Stimulated activated CD4-positive, alpha-beta T cell treated with anti-CD3 and anti-CD28 coated beads, Interleukin-2, amount 100 ng/mL, for 48 hours (primary cell): Measurements from ENCODE around the gene PTH2R.
"Not testable (repeated sequence)": the region's sequence is repeated elsewhere in the genome, so short reads cannot be mapped to it uniquely, and the experiment has no call there.

Experiments used
- DNase-seq, 2 donors: peaks; one replicate each; pipeline ENCODE4 v3.0.0-alpha.2; 2020

Gene PTH2R, protein sequence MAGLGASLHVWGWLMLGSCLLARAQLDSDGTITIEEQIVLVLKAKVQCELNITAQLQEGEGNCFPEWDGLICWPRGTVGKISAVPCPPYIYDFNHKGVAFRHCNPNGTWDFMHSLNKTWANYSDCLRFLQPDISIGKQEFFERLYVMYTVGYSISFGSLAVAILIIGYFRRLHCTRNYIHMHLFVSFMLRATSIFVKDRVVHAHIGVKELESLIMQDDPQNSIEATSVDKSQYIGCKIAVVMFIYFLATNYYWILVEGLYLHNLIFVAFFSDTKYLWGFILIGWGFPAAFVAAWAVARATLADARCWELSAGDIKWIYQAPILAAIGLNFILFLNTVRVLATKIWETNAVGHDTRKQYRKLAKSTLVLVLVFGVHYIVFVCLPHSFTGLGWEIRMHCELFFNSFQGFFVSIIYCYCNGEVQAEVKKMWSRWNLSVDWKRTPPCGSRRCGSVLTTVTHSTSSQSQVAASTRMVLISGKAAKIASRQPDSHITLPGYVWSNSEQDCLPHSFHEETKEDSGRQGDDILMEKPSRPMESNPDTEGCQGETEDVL

DNA sequence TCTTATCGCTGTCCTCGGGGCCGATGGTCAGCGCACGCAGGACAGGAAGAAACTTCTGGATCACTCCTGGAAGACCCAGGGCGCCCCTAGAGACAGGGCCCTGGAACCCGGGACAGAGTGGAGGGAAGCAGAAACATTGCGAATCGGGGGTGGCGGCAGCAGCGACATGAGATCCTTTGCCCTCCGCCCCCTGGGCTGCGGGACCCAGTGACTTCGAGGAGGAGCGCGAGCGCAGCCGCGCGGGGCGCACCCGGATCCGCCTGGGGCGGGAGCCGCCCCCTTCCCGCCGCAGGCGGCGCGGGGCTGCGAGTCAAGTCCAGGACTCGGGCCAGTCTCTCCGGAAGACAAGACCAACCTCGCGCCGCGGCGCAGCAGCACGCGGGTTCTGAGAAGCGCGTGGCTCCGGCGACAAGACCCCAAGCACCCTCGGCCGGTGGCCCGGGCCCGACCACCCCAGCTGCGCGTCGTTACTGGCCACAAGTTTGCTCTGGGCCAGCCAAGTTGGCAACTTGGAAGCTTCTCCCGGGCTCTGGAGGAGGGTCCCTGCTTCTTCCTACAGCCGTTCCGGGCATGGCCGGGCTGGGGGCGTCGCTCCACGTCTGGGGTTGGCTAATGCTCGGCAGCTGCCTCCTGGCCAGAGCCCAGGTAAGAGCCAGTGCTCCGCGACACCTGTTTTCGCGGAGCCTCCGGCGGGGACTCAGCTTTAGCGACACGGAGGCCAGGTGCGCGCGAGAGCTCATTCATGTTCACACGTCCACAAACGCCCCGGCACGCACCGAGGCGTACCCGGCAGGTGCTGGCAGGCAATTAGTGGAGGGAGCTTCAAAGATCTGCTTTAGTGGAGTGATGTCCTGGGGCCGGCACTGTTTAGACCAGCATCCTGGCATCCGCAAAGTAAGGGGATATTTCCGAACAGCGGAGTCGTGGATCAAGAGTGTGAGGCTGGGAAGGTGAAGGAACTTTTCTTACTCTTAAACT, at the start of gene PTH2R:
TSS of gene PTH2R (plus strand) at position 319 of the 978 bp plus-strand sequence. CDS start at position 571, 252 bp downstream.
- DNase-seq, result no peak

DNA sequence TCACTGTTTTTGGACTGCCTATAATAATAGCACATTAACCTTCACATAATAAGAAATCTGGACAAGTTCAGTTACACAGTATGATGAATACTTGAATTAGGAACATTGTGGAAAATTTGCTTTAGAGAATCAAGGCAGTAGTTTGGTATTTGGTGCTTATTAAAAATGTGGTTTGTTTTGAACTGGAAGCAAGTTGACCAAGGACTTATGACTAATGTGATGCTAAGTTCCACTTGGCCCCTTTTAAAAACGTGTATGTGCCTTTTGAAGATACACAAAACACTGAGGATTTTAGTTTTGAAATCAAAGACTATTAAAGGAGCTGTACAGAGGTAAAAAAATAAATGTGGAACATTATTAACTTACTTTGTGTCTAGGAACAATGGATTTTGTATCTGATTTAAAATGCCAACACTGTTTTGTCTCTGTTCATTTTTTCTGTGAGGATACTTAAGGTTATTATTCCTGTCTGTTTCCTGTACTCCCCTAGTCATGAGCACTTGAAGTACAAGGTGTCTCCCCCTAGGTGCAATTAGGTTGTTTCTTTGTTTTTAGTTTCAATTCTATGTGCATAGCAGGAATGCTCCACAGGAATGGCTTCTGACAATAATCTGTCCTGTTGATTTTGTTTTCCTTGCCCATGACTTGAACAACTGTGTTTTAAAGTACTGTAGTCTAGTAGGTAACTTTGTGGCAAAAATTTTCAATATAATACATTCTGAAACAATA, 49.6 kb upstream of the PTH2R start:
- no peak for DNase-seq

DNA sequence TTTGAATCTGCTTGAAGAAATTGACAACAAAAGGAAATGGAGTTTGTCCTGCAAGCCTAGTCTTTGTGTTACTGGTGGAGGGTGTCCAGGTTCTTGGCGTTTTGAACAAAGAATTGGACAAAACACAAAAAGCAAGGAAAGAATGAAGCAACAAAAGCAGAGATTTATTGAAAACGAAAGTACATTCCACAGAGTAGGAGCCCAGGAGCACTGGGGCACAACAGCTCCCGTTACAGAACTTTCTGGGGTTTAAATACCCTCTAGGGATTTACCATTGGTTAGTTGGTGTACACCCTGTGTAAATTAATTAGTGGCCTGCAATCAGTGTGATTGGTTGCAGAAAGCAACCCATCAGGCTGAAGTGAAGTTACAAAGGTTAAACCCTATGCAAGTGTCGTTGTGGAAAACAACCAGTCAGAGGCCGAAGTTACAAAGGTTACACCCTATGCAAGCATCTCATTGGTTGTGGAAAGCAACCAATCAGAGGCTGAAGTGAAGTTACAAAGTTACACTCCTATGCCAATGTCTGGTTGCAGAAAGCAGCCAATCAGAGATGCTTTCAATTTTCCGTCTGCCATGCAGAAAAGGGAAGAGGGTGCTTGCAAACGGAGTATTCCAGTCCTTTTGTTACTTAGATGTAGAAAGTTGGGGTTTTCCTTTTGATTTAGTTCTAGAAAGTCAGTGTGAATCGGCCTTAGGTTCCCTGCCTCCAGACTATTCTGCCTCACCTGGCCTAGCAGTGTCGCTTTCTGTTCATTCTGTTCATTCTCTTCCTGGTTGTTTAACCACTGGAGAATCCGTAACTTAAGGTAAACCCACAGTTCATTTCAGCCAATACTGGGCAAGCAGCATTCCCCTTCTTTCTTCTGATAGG, 47.6 kb upstream of the PTH2R start:
- no peak for DNase-seq

DNA sequence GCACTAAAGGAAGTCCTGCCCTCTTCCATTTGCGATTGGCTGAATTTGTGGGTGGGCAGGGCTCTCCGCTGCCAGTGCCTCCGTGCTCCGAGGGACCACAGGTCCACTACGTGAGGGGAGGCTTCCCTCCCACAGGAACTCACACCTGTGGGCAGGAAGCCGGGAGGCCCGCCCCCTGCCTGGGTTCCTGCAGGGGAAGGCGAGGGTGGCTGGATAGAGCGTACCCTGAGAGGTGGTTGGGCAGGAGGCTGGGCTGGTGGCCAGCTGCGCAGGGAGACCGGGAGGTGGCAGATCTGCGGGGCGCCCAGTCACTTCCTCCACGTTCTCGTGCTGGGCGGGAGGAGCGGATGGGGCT, 47.0 kb upstream of the PTH2R start:
- DNase-seq, result no peak

DNA sequence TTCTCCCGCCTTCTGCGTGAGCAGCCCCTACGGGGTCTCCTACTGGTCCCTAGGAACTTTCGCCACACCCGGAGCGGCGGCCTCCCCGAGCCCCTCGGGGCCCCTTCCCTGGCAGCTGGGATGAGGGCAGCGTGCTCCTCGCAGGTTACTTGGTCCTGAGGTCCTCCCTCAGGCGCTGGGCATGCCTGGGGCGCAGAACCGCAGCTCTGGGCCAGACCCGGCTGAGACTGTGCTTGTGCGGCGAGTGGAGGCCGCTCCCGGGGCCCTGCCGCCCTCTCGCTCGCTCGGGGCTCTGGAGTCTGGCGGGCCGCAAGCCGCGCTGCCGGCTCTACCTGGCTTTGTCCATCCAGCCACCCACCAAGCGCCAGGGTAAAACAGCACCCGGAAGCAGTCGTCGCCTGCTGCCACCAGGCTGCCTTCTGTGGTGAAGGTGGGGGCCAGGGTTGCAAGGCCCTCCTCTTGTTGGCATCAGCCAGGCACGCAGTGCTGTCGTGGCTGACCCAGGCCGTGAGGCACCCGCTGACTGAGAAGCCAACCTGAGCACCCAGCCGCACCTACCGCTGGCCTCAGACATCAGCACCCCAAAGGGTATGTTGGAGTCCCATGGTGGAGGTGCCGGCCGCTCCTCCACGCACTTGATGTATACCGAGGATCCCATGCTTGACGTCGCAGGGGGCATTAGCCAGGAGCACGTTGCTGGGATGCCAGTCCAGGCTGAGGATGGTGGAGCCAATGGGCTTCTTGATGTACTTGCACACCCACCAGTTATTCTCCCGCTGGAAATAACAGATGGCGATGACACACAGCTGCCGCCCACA, 46.1 kb upstream of the PTH2R start:
- no peak for DNase-seq

DNA sequence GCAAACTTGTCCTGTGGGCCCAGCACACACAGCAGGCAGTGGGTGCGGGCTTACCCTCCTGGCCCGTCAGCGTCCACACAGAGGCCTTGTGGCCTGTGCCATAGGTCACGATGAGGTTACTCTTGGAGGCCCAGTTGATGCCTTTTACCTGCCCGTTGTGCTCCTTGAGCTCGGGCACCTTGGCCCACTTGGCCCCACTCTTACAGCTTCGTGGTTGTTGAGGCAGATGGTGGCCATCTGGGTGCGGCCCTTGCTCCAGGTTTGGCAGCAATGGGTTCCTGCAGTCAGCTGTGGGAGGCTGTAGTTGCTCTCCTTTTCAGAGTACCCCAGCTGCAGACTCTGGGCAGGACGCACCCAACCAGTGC, 45.5 kb upstream of the PTH2R start:
- DNase-seq, result no peak

DNA sequence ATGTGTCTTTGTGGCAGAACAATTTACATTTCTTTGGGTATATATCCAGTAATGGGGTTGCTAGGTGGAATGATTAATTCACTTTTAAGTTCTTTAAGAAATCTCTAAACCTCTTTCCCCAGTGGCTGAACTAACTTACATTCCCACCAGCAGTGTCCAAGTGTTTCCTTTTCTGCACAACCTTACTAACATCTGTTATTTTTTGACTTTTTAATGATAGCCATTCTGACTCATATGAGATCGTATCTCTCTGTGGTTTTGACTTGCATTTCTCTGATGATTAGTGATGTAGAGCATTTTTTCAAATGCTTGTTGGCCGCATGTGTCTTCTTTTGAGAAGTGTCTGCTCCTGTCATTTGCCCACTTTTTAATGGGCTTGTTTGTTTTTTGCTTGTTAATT, 43.1 kb upstream of the PTH2R start:
- no peak for DNase-seq

DNA sequence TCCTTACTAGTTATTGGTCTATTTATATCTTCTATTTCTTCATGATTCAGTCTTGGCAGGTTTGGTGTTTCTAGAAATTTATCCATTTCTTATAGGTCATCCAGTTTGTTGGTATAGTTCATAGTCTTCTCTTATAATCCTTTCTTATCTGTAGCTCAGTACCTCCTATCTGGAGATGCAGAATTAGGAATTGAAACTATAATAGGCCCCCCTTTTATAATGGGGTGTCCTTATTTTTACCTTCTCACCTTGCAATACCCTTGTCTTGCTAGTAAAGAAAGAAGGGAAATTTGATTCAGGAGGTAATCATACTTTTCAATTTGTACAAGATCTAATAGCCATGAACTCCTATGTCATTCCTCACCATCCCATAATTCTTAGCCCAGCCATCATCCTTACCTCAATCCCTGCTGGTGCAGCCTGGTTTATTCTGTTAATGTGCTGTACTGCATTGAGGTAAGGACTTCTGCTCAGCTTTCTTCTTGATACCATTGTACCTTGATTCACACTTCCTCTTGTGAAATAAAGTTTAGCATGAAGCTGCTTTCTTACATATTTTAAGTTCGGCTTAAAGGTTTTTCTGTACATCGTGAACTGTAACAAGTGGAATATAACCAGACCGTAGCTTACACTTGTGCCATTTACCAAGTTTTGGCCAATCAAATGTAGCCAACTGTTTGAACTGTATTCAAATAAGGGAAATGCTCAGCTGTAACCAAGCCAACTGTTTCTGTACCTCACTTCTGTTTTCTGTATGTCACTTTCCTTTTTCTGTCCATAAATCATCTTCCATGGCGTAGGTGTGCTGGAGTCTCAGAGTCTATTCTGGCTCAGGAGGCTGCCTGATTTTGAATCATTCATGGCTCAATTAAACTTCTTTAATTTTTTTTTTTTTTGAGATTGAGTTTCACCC, 40.1 kb upstream of the PTH2R start:
- no peak for DNase-seq

DNA sequence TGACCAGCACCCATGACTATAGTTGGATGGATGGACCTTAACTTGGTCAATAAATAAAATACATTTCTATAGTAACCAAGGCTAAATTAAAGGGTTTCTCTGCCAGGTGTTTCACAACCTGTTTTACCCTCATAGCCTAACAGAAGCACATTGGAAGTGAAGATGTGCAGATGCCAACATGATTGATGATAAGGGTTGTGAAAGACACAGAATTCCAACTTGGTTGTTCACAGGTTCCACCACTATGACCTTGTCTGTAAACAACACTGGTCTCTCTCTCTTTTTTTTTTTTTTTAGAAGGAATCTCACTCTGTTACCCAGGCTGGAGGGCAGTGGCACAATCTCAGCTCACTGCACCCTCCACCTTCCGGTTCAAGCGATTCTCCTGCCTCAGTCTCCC, 37.5 kb upstream of the PTH2R start:
- no peak for DNase-seq

DNA sequence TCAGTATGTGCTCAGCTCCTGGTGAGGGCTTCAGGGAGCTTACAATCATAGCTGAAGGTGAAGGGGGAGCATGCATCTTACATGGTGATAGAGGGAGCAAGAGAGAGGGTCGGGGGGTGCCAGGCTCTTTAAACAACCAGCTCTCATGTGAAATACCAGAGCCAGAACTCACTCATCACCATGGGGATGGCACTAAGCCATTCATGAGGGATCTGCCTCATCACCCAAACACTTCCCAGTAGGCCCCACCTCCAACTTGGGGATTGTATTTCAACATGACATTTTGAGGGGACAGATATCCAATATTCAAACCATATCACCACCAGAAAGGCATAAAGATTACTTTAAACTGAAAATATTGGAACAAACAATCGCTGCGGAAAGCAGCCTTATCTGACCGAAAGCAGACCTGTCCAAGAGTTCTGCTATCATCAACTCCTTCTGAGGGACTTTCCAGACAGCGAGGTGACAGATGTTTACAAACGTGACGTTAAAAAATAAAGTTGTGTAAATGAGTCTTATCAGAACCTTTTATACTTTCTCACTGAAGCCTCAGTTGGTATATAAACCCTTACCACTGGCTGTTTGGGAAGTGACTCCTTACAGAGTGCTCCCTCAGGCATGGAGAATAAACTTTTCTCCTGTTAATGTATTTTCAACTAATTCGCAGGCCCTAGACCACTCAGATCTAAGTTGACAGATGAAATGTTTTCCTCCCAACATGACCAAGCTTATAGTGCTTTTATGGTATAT, 35.5 kb upstream of the PTH2R start:
- no peak for DNase-seq

DNA sequence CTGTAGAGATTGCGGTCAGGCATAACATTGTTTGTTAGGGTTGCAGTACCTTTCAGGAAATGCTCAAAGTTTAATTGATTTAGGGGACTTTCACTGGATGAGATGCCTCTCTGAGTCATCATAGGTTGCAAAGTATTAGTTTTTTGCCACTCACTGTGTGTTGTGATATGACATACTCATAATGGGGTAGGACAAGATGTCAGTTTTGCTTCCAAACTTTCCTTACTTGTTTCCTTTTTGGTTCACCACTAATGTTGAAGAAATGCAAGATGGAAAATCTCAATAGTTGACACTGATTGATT, 35.0 kb upstream of the PTH2R start:
- DNase-seq, result no peak

DNA sequence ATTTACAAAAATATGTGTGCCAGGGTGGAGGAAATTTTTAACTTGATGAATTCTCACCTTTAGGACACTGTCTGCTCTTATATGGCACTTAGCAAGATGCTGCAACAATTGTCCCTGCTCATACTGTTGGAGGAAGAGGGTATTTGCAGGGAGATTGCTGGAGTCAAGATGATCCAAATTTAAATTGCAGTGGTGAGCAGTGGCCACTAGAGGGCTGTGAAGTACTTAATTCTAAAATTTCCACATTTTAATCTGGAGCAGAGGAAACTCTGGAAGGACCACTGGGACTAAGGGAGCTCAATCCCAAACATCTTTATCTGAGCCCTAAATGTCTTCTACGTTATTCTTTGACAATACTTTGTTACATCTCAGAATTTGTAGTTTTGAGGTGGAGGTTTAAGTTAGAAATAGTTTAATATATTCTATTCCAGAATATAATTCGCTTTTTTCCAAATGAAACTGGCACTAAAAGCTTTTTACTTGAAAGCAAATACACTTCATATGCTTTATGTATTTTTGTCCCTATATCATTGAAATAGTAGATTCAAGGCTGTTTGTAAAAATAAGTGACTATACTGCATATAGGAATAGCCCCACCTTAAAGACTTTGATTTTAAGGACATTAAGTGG, 33.0 kb upstream of the PTH2R start:
- no peak for DNase-seq

DNA sequence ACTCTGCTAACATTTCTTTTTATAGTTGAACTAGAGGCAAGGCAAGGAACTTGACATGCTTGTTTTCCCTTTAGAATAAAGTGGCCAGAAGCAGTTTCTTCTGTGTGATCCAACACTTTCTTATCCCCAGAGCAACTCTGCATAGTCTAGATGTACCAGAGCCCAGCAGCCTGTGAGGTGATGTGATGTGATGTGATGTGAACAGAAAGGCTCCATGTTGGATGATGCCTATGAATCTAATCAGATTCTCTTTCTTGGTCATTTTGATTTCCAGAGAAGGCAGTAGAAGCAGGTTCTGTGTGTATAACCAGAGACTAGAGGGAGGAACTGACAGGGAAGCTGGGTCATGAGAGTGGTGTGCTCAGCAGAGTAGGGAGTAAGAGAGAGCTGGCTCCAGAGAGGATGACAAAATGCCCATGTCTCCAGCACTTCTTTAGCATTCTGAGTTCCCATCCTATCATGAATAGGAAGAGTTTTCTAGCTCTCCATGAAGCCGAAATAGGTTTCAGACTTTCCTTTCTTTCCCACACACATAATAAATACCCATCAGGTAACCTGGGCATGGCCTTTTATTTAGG, 31.0 kb upstream of the PTH2R start:
- no peak for DNase-seq

DNA sequence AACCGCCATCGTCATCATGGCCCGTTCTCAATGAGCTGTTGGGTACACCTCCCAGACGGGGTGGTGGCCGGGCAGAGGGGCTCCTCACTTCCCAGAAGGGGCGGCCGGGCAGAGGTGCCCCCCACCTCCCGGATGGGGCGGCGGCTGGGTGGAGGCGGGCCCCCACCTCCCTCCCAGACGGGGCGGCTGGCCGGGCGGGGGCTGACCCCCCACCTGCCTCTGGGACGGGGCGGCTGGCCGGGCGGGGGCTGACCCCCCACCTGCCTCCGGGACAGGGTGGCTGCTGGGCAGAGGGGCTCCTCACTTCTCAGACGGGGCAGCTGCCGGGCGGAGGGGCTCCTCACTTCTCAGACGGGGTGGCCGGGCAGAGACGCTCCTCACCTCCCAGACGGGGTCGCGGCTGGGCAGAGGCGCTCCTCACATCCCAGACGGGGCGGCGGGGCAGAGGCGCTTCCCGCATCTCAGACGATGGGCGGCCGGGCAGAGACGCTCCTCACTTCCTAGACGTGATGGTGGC, 29.2 kb upstream of the PTH2R start:
- not testable (repeated sequence) for DNase-seq

DNA sequence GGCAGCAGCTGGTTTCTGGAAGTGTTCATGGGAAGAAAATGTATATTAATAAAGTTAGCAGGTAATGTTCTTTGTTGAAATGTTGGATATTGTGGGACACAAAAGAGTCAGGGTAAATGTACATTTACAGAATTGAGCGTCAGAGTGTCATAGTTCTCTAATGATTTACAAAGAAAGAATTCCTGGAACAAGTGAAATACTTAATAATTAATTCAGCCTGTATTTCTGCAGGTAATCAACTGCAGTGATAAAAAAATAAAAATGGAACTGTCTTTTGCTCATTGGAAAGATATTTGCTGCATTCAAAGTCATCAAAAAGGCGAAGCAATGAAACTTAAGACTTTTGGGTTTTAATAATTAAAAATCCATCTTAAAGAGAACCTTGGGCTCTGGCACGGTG, 27.4 kb upstream of the PTH2R start:
- no peak for DNase-seq

DNA sequence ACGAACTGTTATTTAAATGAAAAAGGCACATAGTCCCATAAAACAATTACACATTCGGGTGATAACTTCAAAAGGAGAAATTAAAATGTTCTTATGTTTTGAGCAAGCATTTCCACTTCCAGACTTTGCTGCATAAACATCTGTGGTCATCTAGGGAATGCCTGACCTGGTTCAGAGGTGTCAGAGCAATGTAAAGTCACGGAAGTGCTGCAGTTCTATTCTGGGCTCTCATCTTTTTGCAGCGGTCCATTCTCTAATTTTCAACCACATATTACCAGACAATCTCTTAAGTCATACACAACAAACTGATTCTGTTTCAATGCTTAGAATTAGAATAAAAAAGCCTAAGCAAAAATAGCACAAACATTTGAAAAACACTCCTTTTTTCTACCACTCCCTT, 22.0 kb upstream of the PTH2R start:
- DNase-seq, result no peak

DNA sequence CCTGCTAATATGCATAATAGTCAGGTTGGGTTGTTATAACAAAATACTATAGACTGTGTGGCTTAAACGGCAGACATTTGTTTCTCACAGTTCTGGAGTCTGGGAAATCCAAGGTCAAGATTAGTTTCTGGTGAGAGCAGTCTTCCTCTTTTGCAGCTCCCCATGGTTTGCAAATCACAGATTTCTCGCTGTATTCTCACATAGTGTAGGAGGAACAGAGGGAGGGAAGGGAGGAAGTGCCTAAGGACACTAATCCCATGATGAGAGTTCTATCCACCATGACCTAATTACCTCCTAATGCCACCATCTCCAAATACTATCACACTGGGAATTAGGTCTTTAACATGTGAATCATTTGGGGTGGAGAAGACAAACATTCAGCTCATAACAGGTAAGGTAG, 20.1 kb upstream of the PTH2R start:
- no peak for DNase-seq

DNA sequence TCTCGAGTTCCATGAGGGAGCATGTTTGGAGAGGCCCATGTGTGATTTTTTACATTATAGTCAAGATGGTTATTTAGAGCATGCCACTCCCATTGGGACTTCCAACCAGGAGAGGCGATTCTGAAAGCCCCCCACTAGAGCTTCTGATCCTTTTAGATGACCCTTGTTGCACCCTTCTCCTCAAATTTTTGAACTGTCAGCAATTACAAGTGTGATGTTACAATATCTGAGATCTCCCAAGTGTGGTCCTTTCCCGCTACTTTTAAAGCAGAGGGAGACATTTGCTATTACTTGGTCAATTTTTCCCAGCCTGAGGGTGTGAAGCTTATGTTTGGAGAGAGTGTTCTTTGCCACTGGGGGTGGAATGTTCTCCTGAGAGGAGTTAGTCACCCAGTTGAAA, 16.7 kb upstream of the PTH2R start:
- no peak for DNase-seq
